ENCODE data around the gene CSTF1. TPM values are rescaled to one million over a fixed set of nuclear protein-coding genes. Genes with fewer than 3 reads are reported as not detected.

The CSTF1 gene
- total RNA-seq, 4 donors from 2014 or later, result 15.3 to 24.8 (median 20.2) TPM

DNA sequence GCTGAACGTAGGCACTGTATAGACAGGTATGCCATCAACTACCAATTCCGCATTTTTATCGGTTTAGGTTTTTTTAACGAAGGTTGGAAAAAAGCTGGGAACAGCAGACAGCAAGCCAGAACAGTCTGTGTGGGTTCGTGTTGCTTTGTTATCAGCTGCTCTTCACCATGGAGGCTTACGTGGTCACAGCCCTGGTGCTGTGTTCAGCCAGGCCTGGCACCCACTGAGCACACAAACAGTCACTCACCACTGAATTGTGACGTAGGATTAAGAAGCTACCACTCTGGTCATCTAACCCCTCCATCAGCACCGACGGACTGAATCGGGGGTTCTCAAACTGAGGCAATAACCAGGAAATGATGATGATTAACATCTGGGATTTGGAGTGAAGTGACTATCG is 20.5 kb upstream of the CSTF1 start:
- TF ChIP-seq, protein P1, sequence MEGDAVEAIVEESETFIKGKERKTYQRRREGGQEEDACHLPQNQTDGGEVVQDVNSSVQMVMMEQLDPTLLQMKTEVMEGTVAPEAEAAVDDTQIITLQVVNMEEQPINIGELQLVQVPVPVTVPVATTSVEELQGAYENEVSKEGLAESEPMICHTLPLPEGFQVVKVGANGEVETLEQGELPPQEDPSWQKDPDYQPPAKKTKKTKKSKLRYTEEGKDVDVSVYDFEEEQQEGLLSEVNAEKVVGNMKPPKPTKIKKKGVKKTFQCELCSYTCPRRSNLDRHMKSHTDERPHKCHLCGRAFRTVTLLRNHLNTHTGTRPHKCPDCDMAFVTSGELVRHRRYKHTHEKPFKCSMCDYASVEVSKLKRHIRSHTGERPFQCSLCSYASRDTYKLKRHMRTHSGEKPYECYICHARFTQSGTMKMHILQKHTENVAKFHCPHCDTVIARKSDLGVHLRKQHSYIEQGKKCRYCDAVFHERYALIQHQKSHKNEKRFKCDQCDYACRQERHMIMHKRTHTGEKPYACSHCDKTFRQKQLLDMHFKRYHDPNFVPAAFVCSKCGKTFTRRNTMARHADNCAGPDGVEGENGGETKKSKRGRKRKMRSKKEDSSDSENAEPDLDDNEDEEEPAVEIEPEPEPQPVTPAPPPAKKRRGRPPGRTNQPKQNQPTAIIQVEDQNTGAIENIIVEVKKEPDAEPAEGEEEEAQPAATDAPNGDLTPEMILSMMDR (IDR thresholded peaks at IDR 0.05; ENCODE audit: low read depth), result no peak

GRCh38 chr20:56372850-56373249 is 19.6 kb upstream of the CSTF1 start:
- TF ChIP-seq, protein P1 (IDR thresholded peaks at IDR 0.05; ENCODE audit: low read depth), result no peak

- TF ChIP-seq, protein P1 (IDR thresholded peaks at IDR 0.05; ENCODE audit: low read depth), result no peak
Observed at GRCh38 chr20:56373942-56374341, 18.5 kb upstream of the CSTF1 start.

GRCh38 chr20:56376331-56376730 is 16.1 kb upstream of the CSTF1 start:
- TF ChIP-seq, protein P1 (IDR thresholded peaks at IDR 0.05; ENCODE audit: low read depth), result no peak

- TF ChIP-seq, protein P1 (IDR thresholded peaks at IDR 0.05; ENCODE audit: low read depth), result no peak
Observed at GRCh38 chr20:56378386-56378785, 14.1 kb upstream of the CSTF1 start.

DNA sequence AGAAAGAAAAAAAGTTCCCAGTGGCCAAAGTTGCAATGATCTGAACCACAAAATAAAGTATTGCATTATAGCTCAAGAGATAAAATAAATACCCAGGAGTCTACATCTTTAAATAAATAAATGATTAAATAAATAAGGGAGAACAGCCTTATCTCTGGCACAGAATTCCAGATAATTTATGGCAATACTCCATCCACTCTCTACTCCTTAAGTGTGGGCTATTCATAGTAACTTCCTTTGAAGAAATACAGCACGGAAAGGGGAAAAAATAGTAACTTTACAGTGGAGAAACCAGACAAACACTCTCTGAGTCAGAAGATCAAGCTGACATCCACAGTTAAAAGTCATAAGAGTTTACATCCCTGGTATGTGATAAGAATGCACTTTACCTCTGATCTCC is 12.1 kb upstream of the CSTF1 start:
- TF ChIP-seq, protein P1 (IDR thresholded peaks at IDR 0.05; ENCODE audit: low read depth), result no peak

DNA sequence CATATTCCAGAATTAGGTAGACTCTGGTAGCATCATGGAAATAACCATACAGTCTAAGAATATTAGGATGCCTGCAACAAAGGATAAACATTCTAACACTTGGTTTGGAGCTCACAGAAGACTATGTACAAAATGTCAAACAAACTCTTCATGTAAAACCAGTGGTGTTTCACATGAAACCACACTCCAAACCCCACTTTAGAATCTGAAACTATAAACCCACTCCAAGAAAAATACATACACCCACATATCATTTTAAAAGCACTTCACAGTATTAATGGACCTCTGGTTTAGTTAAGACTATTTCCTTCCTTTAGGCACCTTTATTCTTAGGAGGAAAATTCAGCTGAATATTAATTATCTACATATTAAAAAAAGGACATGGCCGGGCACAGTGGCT is 10.9 kb upstream of the CSTF1 start:
- TF ChIP-seq, protein P1 (IDR thresholded peaks at IDR 0.05; ENCODE audit: low read depth), result no peak

All from subcutaneous adipose tissue (tissue), 4 donors.